Calu3 (cell line): Measurements from ENCODE around the gene SYTL1. TPM values are rescaled to one million over a fixed set of nuclear protein-coding genes. Genes with fewer than 3 reads are reported as not detected.

Experiments
- BruUV-seq: library from RNA; stranded (reverse); fragments of 400-500 nt; replicated peaks from 2 replicates; lab custom pipeline; 2021; lab: Mats Ljungman, UMichigan
- CTCF ChIA-PET: fragments of 300-600 bp; sonication (Branson Sonifier 250); formaldehyde crosslinking; loops from one replicate; lab custom pipeline; 2022; ENCODE audit warnings: antibody characterized with exemption; lab: Charles Lee
- DNase-seq: peaks from one replicate; pipeline ENCODE4 v3.0.0; 2022
- H3K27ac Mint-ChIP-seq: one replicate; pipeline ENCODE4 v1.8.0; 2022; ENCODE audit warnings: mixed read lengths; ENCODE audit not compliant: unreplicated experiment
- H3K27me3 Mint-ChIP-seq: one replicate; pipeline ENCODE4 v1.8.0; 2022; ENCODE audit warnings: mixed read lengths; ENCODE audit not compliant: unreplicated experiment
- H3K36me3 Mint-ChIP-seq: one replicate; pipeline ENCODE4 v1.8.0; 2022; ENCODE audit warnings: mild to moderate bottlenecking, moderate library complexity, mixed read lengths; ENCODE audit not compliant: insufficient read depth, unreplicated experiment
- H3K4me1 Mint-ChIP-seq: one replicate; pipeline ENCODE4 v1.8.0; 2022; ENCODE audit warnings: mild to moderate bottlenecking, low read depth, mixed read lengths; ENCODE audit not compliant: unreplicated experiment
- H3K4me3 Mint-ChIP-seq: one replicate; pipeline ENCODE4 v1.8.0; 2022; ENCODE audit warnings: mild to moderate bottlenecking, low read depth, moderate library complexity, mixed read lengths; ENCODE audit not compliant: unreplicated experiment
- H3K9me3 Mint-ChIP-seq: one replicate; pipeline ENCODE4 v1.8.0; 2022; ENCODE audit warnings: low read depth, mixed read lengths; ENCODE audit not compliant: unreplicated experiment
- intact Hi-C: fragments of 100-400 bp; cut with micrococcal nuclease; formaldehyde crosslinking; loops from one replicate; pipeline ENCODE4 v1.10.0; 2022; ENCODE audit not compliant: unreplicated experiment
- total RNA-seq: library from RNA; stranded (reverse); gene quantifications from 2 replicates; pipeline ENCODE4 v1.2.3, GENCODE V29; 2022
- TF ChIP-seq, protein P1 (sequence below): fragments of 200-600 bp; IDR thresholded peaks from one replicate; pipeline ENCODE4 v1.8.0; 2022; ENCODE audit warnings: antibody characterized with exemption; ENCODE audit not compliant: unreplicated experiment

SYTL1 gene
- total RNA-seq, 1 experiment from 2014 or later, result 15.0 TPM

DNA sequence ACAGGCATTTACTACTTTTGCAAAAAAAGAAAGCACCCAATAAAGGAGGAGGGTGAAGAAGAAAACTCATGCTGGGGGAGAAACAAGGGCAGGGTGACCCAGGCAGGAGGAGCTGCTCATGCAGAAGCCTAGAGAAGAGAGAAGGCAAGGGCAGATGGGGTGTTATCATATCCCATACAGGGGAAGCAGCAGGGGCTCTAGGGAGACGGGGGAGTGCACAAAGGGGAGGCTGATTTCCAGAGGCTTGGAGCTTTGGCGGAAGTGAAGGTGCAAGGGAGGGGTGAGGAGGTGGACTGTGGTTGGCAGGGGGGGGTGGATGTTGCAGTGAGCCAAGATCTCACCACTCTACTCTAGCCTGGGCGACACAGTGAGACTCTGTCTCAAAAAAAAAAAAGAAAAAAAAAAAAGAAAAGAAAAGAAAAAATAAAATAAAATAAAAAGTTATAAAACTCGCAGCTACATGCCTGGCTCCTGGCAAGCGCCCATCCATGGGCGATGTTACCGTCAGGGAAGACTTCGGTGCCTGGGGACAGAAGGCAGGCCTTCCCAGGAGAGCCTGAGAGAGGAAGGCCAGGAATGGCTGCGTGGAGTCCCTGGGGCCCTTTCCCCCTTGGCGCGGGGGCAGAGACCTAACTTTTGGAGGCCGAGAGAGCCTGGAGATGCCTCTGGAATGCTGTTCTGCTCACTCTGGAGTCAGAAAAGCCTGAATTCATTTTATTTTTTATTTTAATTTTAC is 36.1 kb downstream of the SYTL1 start:
- no TSS peak for BruUV-seq
- TF ChIP-seq, protein P1, sequence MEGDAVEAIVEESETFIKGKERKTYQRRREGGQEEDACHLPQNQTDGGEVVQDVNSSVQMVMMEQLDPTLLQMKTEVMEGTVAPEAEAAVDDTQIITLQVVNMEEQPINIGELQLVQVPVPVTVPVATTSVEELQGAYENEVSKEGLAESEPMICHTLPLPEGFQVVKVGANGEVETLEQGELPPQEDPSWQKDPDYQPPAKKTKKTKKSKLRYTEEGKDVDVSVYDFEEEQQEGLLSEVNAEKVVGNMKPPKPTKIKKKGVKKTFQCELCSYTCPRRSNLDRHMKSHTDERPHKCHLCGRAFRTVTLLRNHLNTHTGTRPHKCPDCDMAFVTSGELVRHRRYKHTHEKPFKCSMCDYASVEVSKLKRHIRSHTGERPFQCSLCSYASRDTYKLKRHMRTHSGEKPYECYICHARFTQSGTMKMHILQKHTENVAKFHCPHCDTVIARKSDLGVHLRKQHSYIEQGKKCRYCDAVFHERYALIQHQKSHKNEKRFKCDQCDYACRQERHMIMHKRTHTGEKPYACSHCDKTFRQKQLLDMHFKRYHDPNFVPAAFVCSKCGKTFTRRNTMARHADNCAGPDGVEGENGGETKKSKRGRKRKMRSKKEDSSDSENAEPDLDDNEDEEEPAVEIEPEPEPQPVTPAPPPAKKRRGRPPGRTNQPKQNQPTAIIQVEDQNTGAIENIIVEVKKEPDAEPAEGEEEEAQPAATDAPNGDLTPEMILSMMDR, result no peak

DNA sequence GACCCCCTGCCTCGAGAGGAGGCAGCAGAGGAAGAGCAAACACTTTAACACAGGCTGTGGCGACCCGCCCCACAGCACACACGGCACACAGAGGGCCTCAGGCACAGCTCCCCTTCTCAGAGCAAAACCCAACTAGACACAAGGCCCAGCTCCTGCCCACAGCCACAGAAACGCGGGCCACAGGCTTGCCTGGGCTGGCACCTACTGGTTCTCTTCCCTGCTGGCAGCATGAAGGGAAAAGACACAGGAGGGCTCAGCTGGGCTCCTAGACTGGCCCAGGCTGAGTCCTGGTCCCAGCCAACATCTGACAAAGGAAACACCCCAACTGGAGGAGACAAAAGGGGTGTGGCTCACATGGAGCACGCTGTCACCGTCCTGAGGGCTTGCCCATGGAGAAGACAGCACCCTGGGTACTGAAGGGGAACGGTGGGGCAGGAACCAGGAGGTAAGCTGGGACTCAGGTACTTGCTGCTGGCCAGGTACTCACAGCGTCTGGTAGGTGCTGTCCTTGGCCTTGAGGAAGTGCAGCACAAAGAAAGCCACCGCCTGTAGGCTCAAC is 37.8 kb downstream of the SYTL1 start:
- H3K27me3 Mint-ChIP-seq, result peaks cover 35% of the 10 kb centered on the region
- no peak overlapping the region for H3K27ac Mint-ChIP-seq
- H3K36me3 Mint-ChIP-seq, result no peaks in the 10 kb centered on the region
- no peaks in the 10 kb centered on the region for H3K4me1 Mint-ChIP-seq
- TF ChIP-seq, protein P1, result no peak
- H3K9me3 Mint-ChIP-seq, result no peaks in the 10 kb centered on the region
- H3K4me3 Mint-ChIP-seq, result no peak overlapping the region
- intact Hi-C loops, result no loop called here
- no peak for DNase-seq
- no TSS peak for BruUV-seq
- CTCF ChIA-PET, result no interaction called here

More for the DNA sequence above, 36.1 kb downstream of the SYTL1 start:
- DNase-seq, result no peak
- Mint-ChIP-seq H3K36me3 (no peaks in the 10 kb centered on the region), H3K27ac (no peak overlapping the region), H3K27me3 (peaks cover 35% of the 10 kb centered on the region), H3K4me1 (no peaks in the 10 kb centered on the region), H3K4me3 (no peak overlapping the region), H3K9me3 (no peaks in the 10 kb centered on the region)
- CTCF ChIA-PET, result no interaction called here
- intact Hi-C loops, result no loop called here

DNA sequence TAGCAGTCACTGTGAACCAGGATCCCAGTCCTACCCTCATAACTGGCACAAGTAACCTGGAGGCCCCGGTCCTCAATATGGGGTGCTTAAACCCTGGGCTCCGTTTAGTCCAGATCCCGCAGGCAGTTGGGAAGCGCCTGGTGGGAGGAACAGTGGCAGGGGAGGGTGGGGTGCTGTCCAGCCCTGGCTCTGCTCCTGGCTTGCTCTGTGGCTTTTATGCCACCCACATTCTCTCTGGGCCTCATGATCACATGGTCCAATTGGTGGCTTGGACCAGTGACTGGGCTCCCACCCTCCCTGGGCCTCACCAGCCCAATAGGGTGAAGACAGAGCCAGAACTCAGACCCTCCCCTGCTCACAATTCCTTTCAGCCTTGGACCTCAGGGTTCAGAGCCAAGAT is 38.4 kb downstream of the SYTL1 start:
- Mint-ChIP-seq H3K27me3 (peaks cover 30% of the 10 kb centered on the region), H3K4me3 (no peak overlapping the region), H3K9me3 (no peaks in the 10 kb centered on the region), H3K27ac (no peak overlapping the region), H3K4me1 (no peaks in the 10 kb centered on the region), H3K36me3 (no peaks in the 10 kb centered on the region)
- CTCF ChIA-PET, result no interaction called here
- TF ChIP-seq, protein P1, result no peak
- no TSS peak for BruUV-seq
- DNase-seq, result no peak
- intact Hi-C loops, result no loop called here

DNA sequence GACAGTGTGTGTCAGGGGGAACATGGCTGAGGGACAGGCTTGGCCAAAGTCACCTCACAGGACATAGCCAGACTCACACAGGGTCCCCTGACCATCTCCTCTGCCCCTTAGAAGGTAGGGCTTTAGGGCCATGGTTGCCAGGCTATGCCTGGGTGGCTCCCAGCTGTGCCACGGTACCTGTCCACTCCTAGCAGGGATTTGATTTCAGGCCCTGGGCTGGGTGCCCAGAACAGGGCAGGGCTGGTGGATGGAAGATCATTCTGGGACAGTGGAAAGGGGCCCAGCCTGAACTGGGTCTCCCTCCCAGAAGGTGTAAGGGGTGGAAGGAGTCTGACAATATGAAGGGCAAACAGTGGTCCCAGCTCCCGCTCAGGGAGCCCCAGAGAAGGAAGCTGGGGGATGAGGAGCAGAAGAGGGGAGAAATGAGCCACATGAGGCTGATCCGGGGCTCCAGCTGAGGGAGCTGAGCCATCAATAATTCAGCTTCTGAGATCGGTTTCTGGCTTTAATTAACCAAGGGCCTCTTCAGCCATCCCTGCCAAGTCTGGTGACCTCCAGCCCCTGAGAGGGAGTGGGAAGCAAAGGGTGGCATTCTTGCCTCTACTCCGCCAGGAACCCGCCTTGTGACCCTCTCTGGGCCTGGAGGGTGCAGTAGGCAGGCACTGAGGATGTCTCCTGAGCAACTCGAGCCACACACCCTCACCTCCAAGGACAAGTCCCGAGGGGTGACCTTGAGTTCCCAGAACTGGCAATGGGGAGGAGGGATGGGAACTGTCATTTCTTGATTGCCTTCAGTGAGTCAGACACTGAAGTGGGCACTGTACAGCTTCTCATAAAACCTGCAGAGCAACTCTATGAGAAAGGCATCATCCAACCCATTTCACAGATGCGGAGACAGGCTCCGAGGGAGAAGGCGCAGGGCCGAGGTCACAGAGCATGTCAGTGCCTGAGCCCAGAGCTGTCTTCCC is 39.2 kb downstream of the SYTL1 start:
- peaks cover 27% of the 10 kb centered on the region for H3K27me3 Mint-ChIP-seq
- TF ChIP-seq, protein P1, result no peak
- H3K4me3 Mint-ChIP-seq, result no peak overlapping the region
- CTCF ChIA-PET, result interaction anchor here (0.8 kb wide), 1 partner anchor 142 kb away, joined by 3 read pairs; no protein-coding TSS in a partner anchor
- no peak overlapping the region for H3K27ac Mint-ChIP-seq
- no TSS peak for BruUV-seq
- peaks cover 2% of the 10 kb centered on the region for H3K4me1 Mint-ChIP-seq
- no peaks in the 10 kb centered on the region for H3K9me3 Mint-ChIP-seq
- intact Hi-C loops, result no loop called here
- no peaks in the 10 kb centered on the region for H3K36me3 Mint-ChIP-seq
- no peak for DNase-seq
